SK-N-SH treated with all-trans-retinoic acid at 6 μM for 48 hours (cell line): ENCODE data around the gene CFAP161.

Experiments used
- ARNTL ChIP-seq: fragments of 450-650 bp; formaldehyde crosslinking; IDR thresholded peaks from 2 replicates; pipeline ENCODE4 v1.5.0; 2020; ENCODE audit warnings: low read depth, mild to moderate bottlenecking, moderate library complexity, borderline replicate concordance
- ISL1 ChIP-seq: fragments of 250-450 bp; sonication (Bioruptor Pico); IDR thresholded peaks from 2 replicates; pipeline ENCODE4 v2.1.2; 2022; ENCODE audit warnings: mild to moderate bottlenecking, moderate library complexity
- POU6F1 ChIP-seq: fragments of 250-450 bp; sonication (Bioruptor Pico); IDR thresholded peaks from 2 replicates; pipeline ENCODE4 v1.8.0; 2021; ENCODE audit warnings: low read depth, mild to moderate bottlenecking, moderate library complexity, borderline replicate concordance
- ZFP3 ChIP-seq: fragments of 250-450 bp; sonication (Bioruptor Pico); IDR thresholded peaks from 2 replicates; pipeline ENCODE4 v1.5.0; 2020; ENCODE audit warnings: mild to moderate bottlenecking, moderate library complexity
- ZFP30 ChIP-seq: fragments of 450-650 bp; formaldehyde crosslinking; IDR thresholded peaks from 2 replicates; pipeline ENCODE4 v1.5.0; 2022; ENCODE audit warnings: mild to moderate bottlenecking, moderate library complexity
- ZNF565 ChIP-seq: fragments of 450-650 bp; formaldehyde crosslinking; conservative IDR thresholded peaks from 2 replicates; pipeline ENCODE4 v1.5.0; 2020; ENCODE audit warnings: low read depth, mild to moderate bottlenecking, moderate library complexity
- TF ChIP-seq, protein P1 (sequence below): fragments of 250-450 bp; sonication (Bioruptor Pico); IDR thresholded peaks from 2 replicates; pipeline ENCODE4 v1.8.0; 2020; ENCODE audit warnings: mild to moderate bottlenecking, moderate library complexity, borderline replicate concordance

DNA sequence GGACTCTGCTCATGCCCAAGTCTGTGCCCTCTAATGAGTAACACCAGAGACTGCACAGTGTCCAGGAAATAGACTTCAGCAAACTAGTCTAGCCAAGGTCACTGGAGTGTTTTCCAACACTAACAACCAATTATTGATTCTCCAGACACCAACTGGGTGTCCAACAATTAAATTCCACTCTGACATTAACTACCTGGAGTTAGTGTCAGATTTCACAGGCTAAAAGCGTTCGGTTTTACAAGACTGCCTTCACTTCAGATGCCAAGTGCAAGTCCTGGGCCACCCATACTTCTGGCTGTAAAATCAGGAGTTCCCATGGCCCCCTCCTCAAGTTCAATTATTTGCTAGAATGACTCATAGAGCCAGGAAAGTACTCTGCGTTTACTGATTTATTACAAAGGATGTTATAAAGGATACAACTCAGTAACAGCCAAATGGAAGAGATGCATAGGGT lies 20.8 kb upstream of the CFAP161 start:
- TF ChIP-seq, protein P1, sequence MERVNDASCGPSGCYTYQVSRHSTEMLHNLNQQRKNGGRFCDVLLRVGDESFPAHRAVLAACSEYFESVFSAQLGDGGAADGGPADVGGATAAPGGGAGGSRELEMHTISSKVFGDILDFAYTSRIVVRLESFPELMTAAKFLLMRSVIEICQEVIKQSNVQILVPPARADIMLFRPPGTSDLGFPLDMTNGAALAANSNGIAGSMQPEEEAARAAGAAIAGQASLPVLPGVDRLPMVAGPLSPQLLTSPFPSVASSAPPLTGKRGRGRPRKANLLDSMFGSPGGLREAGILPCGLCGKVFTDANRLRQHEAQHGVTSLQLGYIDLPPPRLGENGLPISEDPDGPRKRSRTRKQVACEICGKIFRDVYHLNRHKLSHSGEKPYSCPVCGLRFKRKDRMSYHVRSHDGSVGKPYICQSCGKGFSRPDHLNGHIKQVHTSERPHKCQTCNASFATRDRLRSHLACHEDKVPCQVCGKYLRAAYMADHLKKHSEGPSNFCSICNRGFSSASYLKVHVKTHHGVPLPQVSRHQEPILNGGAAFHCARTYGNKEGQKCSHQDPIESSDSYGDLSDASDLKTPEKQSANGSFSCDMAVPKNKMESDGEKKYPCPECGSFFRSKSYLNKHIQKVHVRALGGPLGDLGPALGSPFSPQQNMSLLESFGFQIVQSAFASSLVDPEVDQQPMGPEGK (CRISPR knock-in tag): no peak
- TF ChIP-seq ZFP3 (no peak), ARNTL (no peak), ISL1 (no peak), ZNF565 (CRISPR knock-in tag) (no peak), POU6F1 (CRISPR knock-in tag) (no peak), ZFP30 (no peak)
